ENCODE data around the gene IDH3B. TPM values are rescaled to one million over a fixed set of nuclear protein-coding genes. Genes with fewer than 3 reads are reported as not detected.

Gene IDH3B
- total RNA-seq, 1 donor from 2014 or later = 65.5 TPM

GRCh38 chr20:2654384-2654822 is 9.6 kb downstream of the IDH3B start:
- DNase-seq (no peak), ATAC-seq (no peak)
- no peak overlapping the region for H3K27ac ChIP-seq
- no peak overlapping the region for H3K4me3 ChIP-seq
- H3K4me1 ChIP-seq = peaks cover 19% of the 10 kb centered on the region
- intact Hi-C loops (cut with DNase I) = no loop called here
- no peaks in the 10 kb centered on the region for H3K27me3 ChIP-seq
- H3K36me3 ChIP-seq = peaks cover 58% of the 10 kb centered on the region
- no peak for TF ChIP-seq CTCF (IDR thresholded peaks at IDR 0.05)
- H3K9me3 ChIP-seq = no peaks in the 10 kb centered on the region

- DNase-seq (no peak), ATAC-seq (no peak)
- Histone ChIP-seq H3K27ac (peak overlapping the region; percentile 96), H3K4me3 (peak overlapping the region; percentile 97), H3K4me1 (peaks cover 19% of the 10 kb centered on the region), H3K27me3 (no peaks in the 10 kb centered on the region), H3K36me3 (peaks cover 51% of the 10 kb centered on the region), H3K9me3 (no peaks in the 10 kb centered on the region)
- TF ChIP-seq CTCF (IDR thresholded peaks at IDR 0.05) = no peak
- intact Hi-C loops (cut with DNase I) = no loop called here
Measured at GRCh38 chr20:2653556-2654383, 10.2 kb downstream of the IDH3B start.

GRCh38 chr20:2652724-2653555 is 11.1 kb downstream of the IDH3B start:
- ATAC-seq = peak; percentile 65
- H3K4me3 ChIP-seq = peak overlapping the region; percentile 97
- intact Hi-C loops (cut with DNase I) = no loop called here
- no peak for DNase-seq
- H3K27me3 ChIP-seq = no peaks in the 10 kb centered on the region
- H3K4me1 ChIP-seq = peaks cover 19% of the 10 kb centered on the region
- no peaks in the 10 kb centered on the region for H3K9me3 ChIP-seq
- H3K27ac ChIP-seq = peak overlapping the region; percentile 96
- H3K36me3 ChIP-seq = peaks cover 43% of the 10 kb centered on the region
- no peak for TF ChIP-seq CTCF (IDR thresholded peaks at IDR 0.05)

GRCh38 chr20:2651772-2652723 is 12.0 kb downstream of the IDH3B start, which contains the start of gene NOP56:
Gene NOP56, plus strand, starts transcription at chr20:2652632. Its CDS starts 29 bp downstream, at chr20:2652661.
- TF ChIP-seq CTCF (IDR thresholded peaks at IDR 0.05) = no peak
- no peaks in the 10 kb centered on the region for H3K9me3 ChIP-seq
- peak; percentile 95 for DNase-seq
- H3K4me1 ChIP-seq = peaks cover 19% of the 10 kb centered on the region
- H3K36me3 ChIP-seq = peaks cover 34% of the 10 kb centered on the region
- intact Hi-C loops (cut with DNase I) = no loop called here
- H3K27me3 ChIP-seq = no peaks in the 10 kb centered on the region
- ATAC-seq = peak; percentile 99
- peak within 1 kb of the TSS; percentile 97 for H3K4me3 ChIP-seq
- peak within 1 kb of the TSS; percentile 96 for H3K27ac ChIP-seq

GRCh38 chr20:2643708-2644107 is 20.3 kb downstream of the IDH3B start:
- H3K27me3 ChIP-seq = no peaks in the 10 kb centered on the region
- no peaks in the 10 kb centered on the region for H3K4me1 ChIP-seq
- TF ChIP-seq CTCF (IDR thresholded peaks at IDR 0.05) = no peak
- H3K9me3 ChIP-seq = no peaks in the 10 kb centered on the region
- H3K36me3 ChIP-seq = no peaks in the 10 kb centered on the region
- intact Hi-C loops (cut with DNase I) = loop anchor here (10.0 kb wide), 1 partner anchor 129 kb away; no protein-coding TSS in a partner anchor
- no peak overlapping the region for H3K4me3 ChIP-seq
- H3K27ac ChIP-seq = no peak overlapping the region
- no peak for DNase-seq
- no peak for ATAC-seq
